ENCODE measurements around the gene LPCAT3. TPM values are rescaled to one million over a fixed set of nuclear protein-coding genes. Genes with fewer than 3 reads are reported as not detected.

LPCAT3 gene, protein sequence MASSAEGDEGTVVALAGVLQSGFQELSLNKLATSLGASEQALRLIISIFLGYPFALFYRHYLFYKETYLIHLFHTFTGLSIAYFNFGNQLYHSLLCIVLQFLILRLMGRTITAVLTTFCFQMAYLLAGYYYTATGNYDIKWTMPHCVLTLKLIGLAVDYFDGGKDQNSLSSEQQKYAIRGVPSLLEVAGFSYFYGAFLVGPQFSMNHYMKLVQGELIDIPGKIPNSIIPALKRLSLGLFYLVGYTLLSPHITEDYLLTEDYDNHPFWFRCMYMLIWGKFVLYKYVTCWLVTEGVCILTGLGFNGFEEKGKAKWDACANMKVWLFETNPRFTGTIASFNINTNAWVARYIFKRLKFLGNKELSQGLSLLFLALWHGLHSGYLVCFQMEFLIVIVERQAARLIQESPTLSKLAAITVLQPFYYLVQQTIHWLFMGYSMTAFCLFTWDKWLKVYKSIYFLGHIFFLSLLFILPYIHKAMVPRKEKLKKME
- total RNA-seq: 10 to 100 TPM; 19.3 to 27.6 (median 22.6) TPM
- 17.9 TPM for total RNA-seq (2013)
- total RNA-seq: 11.8 to 33.1 (median 19.7) reads per million in 29 experiments

DNA sequence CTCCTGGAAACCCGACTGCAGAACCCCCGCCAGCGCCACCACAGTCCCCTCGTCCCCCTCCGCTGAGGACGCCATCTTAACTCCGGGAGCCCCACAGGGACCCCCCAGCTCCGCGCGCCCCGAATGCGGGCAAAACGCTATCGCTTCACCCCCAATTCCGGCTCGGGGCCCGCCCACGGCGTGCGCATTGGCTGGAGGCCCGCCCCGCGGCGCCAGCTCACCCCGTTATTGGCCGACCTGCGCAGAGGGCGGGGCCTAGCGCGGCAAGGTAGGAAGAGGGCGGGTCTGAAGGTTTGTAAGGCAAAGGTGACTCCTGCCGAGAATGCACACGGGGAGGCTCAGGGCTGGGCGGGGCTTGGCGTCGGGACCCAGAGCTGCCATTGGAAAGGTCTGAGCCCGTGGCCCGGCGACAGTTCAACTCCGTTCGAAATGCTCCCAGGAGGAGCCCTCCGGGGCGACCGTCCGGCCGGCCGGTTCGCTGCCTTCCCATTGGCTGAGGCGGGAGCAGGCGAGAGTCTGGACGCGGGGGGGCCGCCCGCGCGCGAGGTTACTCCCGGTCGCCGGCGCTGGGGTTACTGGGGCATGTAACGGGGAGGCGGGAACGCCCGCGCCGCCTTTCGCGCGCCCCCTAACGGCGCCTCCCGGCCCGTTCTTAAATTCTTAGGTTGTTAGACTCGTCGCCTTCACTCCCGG lies at the start of gene LPCAT3:
Gene LPCAT3 (minus strand): TSS at position 127 of the 693 bp plus-strand sequence. CDS start 52 bp downstream, at position 75.
- Mint-ChIP-seq H3K4me1 (peaks cover 29 to 30% (median 30%) of the 10 kb centered on the region in 3 donors), H3K27ac (peak within 1 kb of the TSS; percentile 80), H3K36me3 (peaks cover 8% of the 10 kb centered on the region), H3K27me3 (no peaks in the 10 kb centered on the region), H3K9me3 (no peaks in the 10 kb centered on the region), H3K4me3 (peak within 1 kb of the TSS; percentile 89 to 98 (median 91))
- POLR2A ChIA-PET: interaction anchor here in 1 of 2 donors (1.0 to 1.4 kb wide), 4 partner anchors 13 to 166 kb away, joined by 4 to 6 read pairs (median 4); partner anchors contain the start of genes C12orf57, RNU7-1 and USP5
- H3K9me3 ChIP-seq: no peaks in the 10 kb centered on the region
- H3K4me3 ChIP-seq (ENCODE audit: control insufficient read depth in 1 of 2, extremely low read depth in 1 of 2, low read length in 1 of 2): peak within 1 kb of the TSS; percentile 95 to 96
- DNase-seq (peak; percentile 93 to 99 (median 96)), ATAC-seq (replicated peaks in 1 of 4) (peak; percentile 94 to 98 (median 97))
- peaks cover 0 to 12% of the 10 kb centered on the region in 2 donors for H3K36me3 ChIP-seq (ENCODE audit: control insufficient read depth in 2 of 2, extremely low read depth in 1 of 2, insufficient read depth in 1 of 2, low read length in 1 of 2)
- H3K4me1 ChIP-seq (ENCODE audit: control insufficient read depth in 1 of 2, extremely low read depth in 1 of 2, insufficient read depth in 2 of 2, low read length in 2 of 2): peaks cover 9 to 21% of the 10 kb centered on the region in 2 experiments
- CTCF ChIA-PET: interaction anchor here (0.6 to 1.7 kb wide), 21 partner anchors 8 to 461 kb away, joined by 3 to 16 read pairs (median 4); partner anchors contain the start of genes SPSB2 (in 2 of the 2), C12orf57 (in 1 of the 2), COPS7A (in 1 of the 2) and RNU7-1 (in 1 of the 2)
- H3K27me3 ChIP-seq (replicated peaks in 1 of 2; ENCODE audit: control insufficient read depth in 2 of 2, extremely low read depth in 1 of 2, insufficient read depth in 2 of 2, low read length in 1 of 2): no peaks in the 10 kb centered on the region
- 0% methylated on average over 76 of the region's 77 CpGs for WGBS (ENCODE audit: insufficient coverage)
- peak within 1 kb of the TSS; percentile 86 for H3K27ac ChIP-seq (ENCODE audit: low read length)

DNA sequence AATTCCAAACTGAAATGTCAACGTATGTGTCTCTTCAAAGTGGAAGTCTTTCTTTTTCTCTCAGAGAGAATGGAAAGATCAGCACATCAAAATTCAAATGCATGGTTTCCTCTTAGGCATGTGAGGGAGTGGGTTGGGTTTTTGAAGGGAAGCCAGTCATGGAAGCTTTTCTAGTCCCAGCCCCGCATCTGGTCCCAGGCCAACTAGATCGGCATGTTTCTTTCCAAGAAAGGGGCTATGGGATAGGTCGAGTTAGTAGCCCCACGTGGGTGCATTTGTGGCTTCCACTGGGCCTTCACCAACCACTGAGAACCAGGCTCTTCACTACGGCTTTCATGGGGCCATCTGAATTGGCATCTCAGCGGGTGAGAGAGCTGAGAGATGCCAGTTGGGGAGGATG lies 48.8 kb upstream of the LPCAT3 start:
- H3K27me3 Mint-ChIP-seq: peaks cover 10% of the 10 kb centered on the region in 2 donors
- Histone ChIP-seq H3K4me3 (ENCODE audit: control insufficient read depth in 1 of 2, extremely low read depth in 1 of 2, low read length in 1 of 2) (no peak overlapping the region), H3K4me1 (ENCODE audit: control insufficient read depth in 1 of 2, extremely low read depth in 1 of 2, insufficient read depth in 2 of 2, low read length in 2 of 2) (no peaks in the 10 kb centered on the region), H3K27ac (ENCODE audit: low read length) (no peak overlapping the region), H3K36me3 (ENCODE audit: control insufficient read depth in 2 of 2, extremely low read depth in 1 of 2, insufficient read depth in 1 of 2, low read length in 1 of 2) (no peaks in the 10 kb centered on the region), H3K9me3 (no peaks in the 10 kb centered on the region), H3K27me3 (replicated peaks in 1 of 2; ENCODE audit: control insufficient read depth in 2 of 2, extremely low read depth in 1 of 2, insufficient read depth in 2 of 2, low read length in 1 of 2) (peaks cover 0 to 13% of the 10 kb centered on the region in 2 experiments)
- WGBS (ENCODE audit: insufficient coverage): 78% methylated on average over 5 of the region's 7 CpGs
- ATAC-seq (replicated peaks in 1 of 4) (no peak), DNase-seq (no peak)
- CTCF ChIA-PET: no interaction called here
- POLR2A ChIA-PET: no interaction called here
- H3K36me3 Mint-ChIP-seq: no peaks in the 10 kb centered on the region
- H3K27ac Mint-ChIP-seq: no peak overlapping the region
- no peaks in the 10 kb centered on the region for H3K4me1 Mint-ChIP-seq
- no peaks in the 10 kb centered on the region for H3K9me3 Mint-ChIP-seq
- H3K4me3 Mint-ChIP-seq: no peak overlapping the region

DNA sequence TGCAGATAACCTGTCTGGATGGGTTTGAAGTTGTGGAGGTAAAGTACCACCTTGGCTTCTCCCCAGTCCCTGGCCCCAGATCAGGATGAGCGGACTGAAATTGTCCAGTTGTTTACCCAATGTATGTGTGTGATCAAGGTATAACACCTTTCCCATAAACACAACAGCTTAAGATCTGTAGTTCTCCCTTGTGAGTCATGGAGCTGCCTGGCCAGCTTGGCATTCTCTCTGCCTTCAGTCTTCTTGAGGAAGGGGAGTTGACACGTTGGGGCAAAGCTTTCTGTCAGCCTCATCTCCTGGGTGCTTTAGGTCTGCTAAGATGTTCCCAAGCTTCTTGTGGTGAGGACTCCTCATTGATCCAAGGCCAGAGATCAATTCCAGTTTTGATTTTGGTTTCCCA lies 48.3 kb upstream of the LPCAT3 start:
- no peak overlapping the region for H3K4me3 Mint-ChIP-seq

DNA sequence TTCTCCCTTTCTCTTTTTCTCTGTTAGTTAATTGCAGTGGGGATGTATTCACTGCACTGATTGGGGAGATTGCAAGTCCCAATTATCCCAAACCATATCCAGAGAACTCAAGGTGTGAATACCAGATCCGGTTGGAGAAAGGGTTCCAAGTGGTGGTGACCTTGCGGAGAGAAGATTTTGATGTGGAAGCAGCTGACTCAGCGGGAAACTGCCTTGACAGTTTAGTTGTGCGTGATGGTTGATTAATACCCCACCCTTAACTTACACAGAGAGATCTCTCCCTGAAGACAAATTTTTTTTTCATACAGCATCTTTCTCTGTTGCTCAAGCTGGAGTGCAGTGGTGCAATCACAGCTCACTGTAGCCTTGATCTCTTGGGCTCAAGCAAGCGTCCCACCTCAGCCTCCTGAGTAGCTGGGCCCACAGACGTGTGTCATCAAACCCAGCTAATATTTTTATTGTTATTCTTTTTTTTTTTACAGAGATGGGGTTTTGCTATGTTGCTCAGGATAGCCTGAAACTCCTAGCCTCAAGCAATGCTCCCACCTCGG lies 46.9 kb upstream of the LPCAT3 start:
- Mint-ChIP-seq H3K36me3 (no peaks in the 10 kb centered on the region), H3K27me3 (peaks cover 9 to 18% of the 10 kb centered on the region in 2 donors), H3K9me3 (no peaks in the 10 kb centered on the region), H3K4me3 (no peak overlapping the region), H3K4me1 (no peaks in the 10 kb centered on the region), H3K27ac (no peak overlapping the region)
- POLR2A ChIA-PET: no interaction called here
- no peak for ATAC-seq (replicated peaks in 1 of 4)
- H3K36me3 ChIP-seq (ENCODE audit: control insufficient read depth in 2 of 2, extremely low read depth in 1 of 2, insufficient read depth in 1 of 2, low read length in 1 of 2): no peaks in the 10 kb centered on the region
- no peaks in the 10 kb centered on the region for H3K4me1 ChIP-seq (ENCODE audit: control insufficient read depth in 1 of 2, extremely low read depth in 1 of 2, insufficient read depth in 2 of 2, low read length in 2 of 2)
- CTCF ChIA-PET: no interaction called here
- H3K27me3 ChIP-seq (replicated peaks in 1 of 2; ENCODE audit: control insufficient read depth in 2 of 2, extremely low read depth in 1 of 2, insufficient read depth in 2 of 2, low read length in 1 of 2): peaks cover 0 to 20% of the 10 kb centered on the region in 2 experiments
- H3K9me3 ChIP-seq: no peaks in the 10 kb centered on the region
- WGBS (ENCODE audit: insufficient coverage): 100% methylated on average over 2 of the region's 7 CpGs
- H3K4me3 ChIP-seq (ENCODE audit: control insufficient read depth in 1 of 2, extremely low read depth in 1 of 2, low read length in 1 of 2): no peak overlapping the region
- no peak overlapping the region for H3K27ac ChIP-seq (ENCODE audit: low read length)
- no peak for DNase-seq

More for the DNA sequence above, 48.3 kb upstream of the LPCAT3 start:
- WGBS (ENCODE audit: insufficient coverage): no CpG with 5 or more reads among the region's 2 CpGs
- Mint-ChIP-seq H3K9me3 (no peaks in the 10 kb centered on the region), H3K27me3 (peaks cover 10% of the 10 kb centered on the region in 2 donors), H3K4me1 (no peaks in the 10 kb centered on the region), H3K27ac (no peak overlapping the region), H3K36me3 (no peaks in the 10 kb centered on the region)
- Histone ChIP-seq H3K9me3 (no peaks in the 10 kb centered on the region), H3K27me3 (replicated peaks in 1 of 2; ENCODE audit: control insufficient read depth in 2 of 2, extremely low read depth in 1 of 2, insufficient read depth in 2 of 2, low read length in 1 of 2) (peaks cover 0 to 14% of the 10 kb centered on the region in 2 experiments), H3K36me3 (ENCODE audit: control insufficient read depth in 2 of 2, extremely low read depth in 1 of 2, insufficient read depth in 1 of 2, low read length in 1 of 2) (no peaks in the 10 kb centered on the region), H3K4me1 (ENCODE audit: control insufficient read depth in 1 of 2, extremely low read depth in 1 of 2, insufficient read depth in 2 of 2, low read length in 2 of 2) (no peaks in the 10 kb centered on the region), H3K4me3 (ENCODE audit: control insufficient read depth in 1 of 2, extremely low read depth in 1 of 2, low read length in 1 of 2) (no peak overlapping the region), H3K27ac (ENCODE audit: low read length) (no peak overlapping the region)
- ChIA-PET POLR2A (no interaction called here), CTCF (no interaction called here)
- no peak for DNase-seq
- no peak for ATAC-seq (replicated peaks in 1 of 4)

DNA sequence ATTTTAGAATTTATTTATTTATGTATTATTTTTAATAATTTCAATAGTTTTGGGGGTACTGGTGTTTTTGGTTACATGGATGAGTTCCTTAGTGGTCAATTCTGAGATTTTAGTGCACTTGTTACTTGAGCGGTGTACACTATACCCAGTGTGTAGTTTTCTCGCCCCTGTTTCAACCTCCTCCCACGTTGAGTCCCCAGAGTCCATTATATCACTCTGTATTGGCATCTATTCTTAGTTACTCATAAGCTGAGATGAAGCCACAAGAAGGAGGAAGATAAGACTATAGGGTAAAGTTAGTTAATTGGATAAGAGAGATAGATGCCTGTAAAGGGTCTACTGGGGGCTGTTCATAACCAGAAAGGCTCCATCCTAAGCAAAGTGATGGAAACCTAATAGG lies 46.2 kb upstream of the LPCAT3 start:
- ATAC-seq (replicated peaks in 1 of 4): no peak
- H3K27ac ChIP-seq (ENCODE audit: low read length): no peak overlapping the region
- H3K36me3 ChIP-seq (ENCODE audit: control insufficient read depth in 2 of 2, extremely low read depth in 1 of 2, insufficient read depth in 1 of 2, low read length in 1 of 2): no peaks in the 10 kb centered on the region
- Mint-ChIP-seq H3K27ac (no peak overlapping the region), H3K27me3 (peaks cover 7 to 24% of the 10 kb centered on the region in 2 donors), H3K9me3 (no peaks in the 10 kb centered on the region), H3K4me3 (no peak overlapping the region), H3K36me3 (no peaks in the 10 kb centered on the region), H3K4me1 (no peaks in the 10 kb centered on the region)
- no peaks in the 10 kb centered on the region for H3K4me1 ChIP-seq (ENCODE audit: control insufficient read depth in 1 of 2, extremely low read depth in 1 of 2, insufficient read depth in 2 of 2, low read length in 2 of 2)
- no CpG with 5 or more reads among the region's 3 CpGs for WGBS (ENCODE audit: insufficient coverage)
- H3K9me3 ChIP-seq: no peaks in the 10 kb centered on the region
- DNase-seq: no peak
- ChIA-PET CTCF (no interaction called here), POLR2A (interaction anchor here in 1 of 2 donors (0.6 kb wide), 1 partner anchor 35 kb away, joined by 3 read pairs; no protein-coding TSS in a partner anchor)
- H3K4me3 ChIP-seq (ENCODE audit: control insufficient read depth in 1 of 2, extremely low read depth in 1 of 2, low read length in 1 of 2): no peak overlapping the region
- H3K27me3 ChIP-seq (replicated peaks in 1 of 2; ENCODE audit: control insufficient read depth in 2 of 2, extremely low read depth in 1 of 2, insufficient read depth in 2 of 2, low read length in 1 of 2): peaks cover 0 to 23% of the 10 kb centered on the region in 2 experiments

DNA sequence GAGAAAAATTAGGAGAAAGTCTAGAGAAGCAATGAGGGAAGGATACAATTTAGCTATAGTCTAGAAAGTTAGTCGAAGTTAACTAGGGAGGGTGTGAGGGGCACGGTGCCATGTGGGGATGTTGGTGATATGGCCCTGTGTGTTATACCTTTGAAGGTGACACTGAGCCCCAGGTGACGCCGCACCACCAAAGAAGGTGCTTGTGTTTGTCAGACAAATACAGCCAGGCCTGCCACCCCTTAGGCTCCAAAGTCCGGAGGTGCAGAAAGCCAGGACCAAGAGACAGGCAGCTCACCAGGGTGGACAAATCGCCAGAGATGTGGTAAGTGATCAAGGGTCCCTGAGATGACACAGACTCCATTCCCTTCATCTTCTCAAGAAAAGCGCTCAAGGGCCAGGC lies 43.3 kb upstream of the LPCAT3 start:
- Histone ChIP-seq H3K27ac (ENCODE audit: low read length) (no peak overlapping the region), H3K36me3 (ENCODE audit: control insufficient read depth in 2 of 2, extremely low read depth in 1 of 2, insufficient read depth in 1 of 2, low read length in 1 of 2) (no peaks in the 10 kb centered on the region), H3K4me3 (ENCODE audit: control insufficient read depth in 1 of 2, extremely low read depth in 1 of 2, low read length in 1 of 2) (no peak overlapping the region), H3K4me1 (ENCODE audit: control insufficient read depth in 1 of 2, extremely low read depth in 1 of 2, insufficient read depth in 2 of 2, low read length in 2 of 2) (no peaks in the 10 kb centered on the region), H3K27me3 (replicated peaks in 1 of 2; ENCODE audit: control insufficient read depth in 2 of 2, extremely low read depth in 1 of 2, insufficient read depth in 2 of 2, low read length in 1 of 2) (peaks cover 0 to 29% of the 10 kb centered on the region in 2 experiments), H3K9me3 (no peaks in the 10 kb centered on the region)
- Mint-ChIP-seq H3K36me3 (no peaks in the 10 kb centered on the region), H3K27me3 (peaks cover 9 to 46% of the 10 kb centered on the region in 2 donors), H3K27ac (no peak overlapping the region), H3K9me3 (no peaks in the 10 kb centered on the region), H3K4me3 (no peak overlapping the region), H3K4me1 (no peaks in the 10 kb centered on the region)
- ChIA-PET POLR2A (no interaction called here), CTCF (no interaction called here)
- ATAC-seq (replicated peaks in 1 of 4) (no peak), DNase-seq (no peak)
- WGBS (ENCODE audit: insufficient coverage): 94% methylated on average over 7 of the region's 7 CpGs
